NCI-H82 treated with DMSO at 0.1 percent for 48 hours (cell line): ENCODE data around the gene TTLL13.

ENCODE experiments used
- DNase-seq: peaks from one replicate; lab custom pipeline; 2025; ENCODE audit not compliant: unreplicated experiment; lab: John Stamatoyannopoulos, UW

The TTLL13 gene

GRCh38 chr15:90214553-90215196, 34.7 kb upstream of the TTLL13 start:
- no peak for DNase-seq

- DNase-seq, result no peak
Observed at GRCh38 chr15:90217671-90218394, 31.5 kb upstream of the TTLL13 start.

GRCh38 chr15:90219421-90220141, 29.8 kb upstream of the TTLL13 start:
- peak; percentile 23 for DNase-seq

- peak; percentile 85 for DNase-seq
Observed at GRCh38 chr15:90221246-90221900, 28.0 kb upstream of the TTLL13 start.

- DNase-seq, result no peak
Observed at GRCh38 chr15:90222547-90222946, 26.8 kb upstream of the TTLL13 start.

- DNase-seq, result no peak
Observed at GRCh38 chr15:90223441-90224165, 25.8 kb upstream of the TTLL13 start.

GRCh38 chr15:90225047-90225446, 24.3 kb upstream of the TTLL13 start:
- DNase-seq, result no peak

- DNase-seq, result no peak
Observed at GRCh38 chr15:90225504-90226234, 23.7 kb upstream of the TTLL13 start.

GRCh38 chr15:90227336-90227735, 22.0 kb upstream of the TTLL13 start:
- no peak for DNase-seq

- DNase-seq, result no peak
Observed at GRCh38 chr15:90227816-90228772, 21.3 kb upstream of the TTLL13 start.

- no peak for DNase-seq
Observed at GRCh38 chr15:90228960-90229359, 20.4 kb upstream of the TTLL13 start.

- DNase-seq, result no peak
Observed at GRCh38 chr15:90230071-90230494, 19.3 kb upstream of the TTLL13 start.

GRCh38 chr15:90230610-90231009, 18.7 kb upstream of the TTLL13 start:
- no peak for DNase-seq

GRCh38 chr15:90231028-90232017, 18.0 kb upstream of the TTLL13 start:
- DNase-seq, result no peak

GRCh38 chr15:90232196-90232595, 17.2 kb upstream of the TTLL13 start:
- DNase-seq, result no peak

- DNase-seq, result no peak
Observed at GRCh38 chr15:90232941-90233386, 16.4 kb upstream of the TTLL13 start.

GRCh38 chr15:90233387-90234095, 15.8 kb upstream of the TTLL13 start, which contains the start of gene CIB1:
Gene CIB1, minus strand, starts transcription at chr15:90233941. Its CDS starts 56 bp downstream, at chr15:90233885.
- peak; percentile 76 for DNase-seq
